Measurements from ENCODE around the gene CLMP. TPM values are rescaled to one million over a fixed set of nuclear protein-coding genes. Genes with fewer than 3 reads are reported as not detected.

The CLMP gene
- total and polyA plus RNA-seq, 9 of the 15 experiments (the other 6 are each of a cell fraction or from before 2014, with no cell fraction given), result 0.02 to 0.15 (median 0.03) TPM; not detected in 6

GRCh38 chr11:123236879-123237278 is 41.8 kb upstream of the CLMP start:
- ATAC-seq, result no peak
- 0% methylated on average over 2 of the region's 3 CpGs for WGBS (ENCODE audit: insufficient coverage, low coverage, missing lambda C conversion rate)
- ChIA-PET CTCF (ENCODE audit: low intra/inter-chr PET ratio) (no interaction called here), POLR2A (no interaction called here)
- H3K9ac ChIP-seq (ENCODE audit: insufficient read depth in 1 of 2, low read depth in 2 of 2, low read length in 2 of 2), result no peak overlapping the region
- no peaks in the 10 kb centered on the region for H3K9me1 ChIP-seq (ENCODE audit: control insufficient read depth, insufficient read depth, low read length)
- H3K4me1 ChIP-seq (replicated peaks in 1 of 2; ENCODE audit: control insufficient read depth in 2 of 2, insufficient read depth in 2 of 2, low read length in 2 of 2), result no peaks in the 10 kb centered on the region
- H2AFZ ChIP-seq (ENCODE audit: low read depth, low read length), result no peak overlapping the region
- H3K36me3 ChIP-seq (ENCODE audit: control insufficient read depth, insufficient read depth, low read length), result no peaks in the 10 kb centered on the region
- intact Hi-C loops (cut with micrococcal nuclease) (no loop called here), in situ Hi-C loops (cut with MboI) (no loop called here)
- BruUV-seq (replicated peaks), result no TSS peak
- no peaks in the 10 kb centered on the region for H4K20me1 ChIP-seq (replicated peaks; ENCODE audit: control insufficient read depth, insufficient read depth, low read length)
- no peak overlapping the region for H3K4me2 ChIP-seq (ENCODE audit: insufficient read depth, low read length)
- H3K79me2 ChIP-seq (ENCODE audit: control insufficient read depth, insufficient read depth, low read length), result no peaks in the 10 kb centered on the region
- FAIRE-seq, result no peak
- no peak overlapping the region for H3K4me3 ChIP-seq
- H3K27ac ChIP-seq (ENCODE audit: extremely low read depth, low read depth, low read length), result no peak overlapping the region
- no peaks in the 10 kb centered on the region for H3K9me3 ChIP-seq (replicated peaks; ENCODE audit: control insufficient read depth, insufficient read depth, low read depth, low read length)
- TF ChIP-seq MCM2 (IDR thresholded peaks at IDR 0.05; ENCODE audit: low read depth) (no peak), ARNT (IDR thresholded peaks at IDR 0.05) (no peak), POLR2B (IDR thresholded peaks at IDR 0.05; ENCODE audit: low read depth, partially characterized antibody) (no peak), POLR3G (IDR thresholded peaks at IDR 0.05; ENCODE audit: extremely low read depth, insufficient read length, insufficient replicate concordance) (no peak), U2AF1 (optimal IDR thresholded peaks at IDR 0.05; ENCODE audit: low read depth, low read length) (no peak), SMAD2 (IDR thresholded peaks at IDR 0.05; ENCODE audit: low read depth, low read length) (no peak), NFE2 (IDR thresholded peaks at IDR 0.05; ENCODE audit: low read depth) (no peak), ZNF830 (CRISPR knock-in tag; IDR thresholded peaks at IDR 0.05) (no peak), ZNF3 (CRISPR knock-in tag; IDR thresholded peaks at IDR 0.05) (no peak)
- DNase-seq (ENCODE audit: extremely low read depth in 1 of 4, low spot score in 3 of 4), result no peak
- H3K27me3 ChIP-seq (ENCODE audit: control insufficient read depth in 2 of 2, insufficient read depth in 2 of 2, low read length in 2 of 2), result no peaks in the 10 kb centered on the region; a peak in 1 of 5 replicates

Data from K562 (cell line).